NOMO-1 treated with DMSO at 0.1 percent for 48 hours (cell line): ENCODE measurements around the gene TSC22D2.

Source experiments
- DNase-seq: peaks from one replicate; lab custom pipeline; 2025; ENCODE audit not compliant: unreplicated experiment; lab: John Stamatoyannopoulos, UW

TSC22D2 gene

GRCh38 chr3:150411106-150411460 lies 3.0 kb downstream of the TSC22D2 start:
- no peak for DNase-seq

- no peak for DNase-seq
Measured at GRCh38 chr3:150411546-150411945, 3.4 kb downstream of the TSC22D2 start.

GRCh38 chr3:150411976-150412375 lies 3.9 kb downstream of the TSC22D2 start:
- peak; percentile 51 for DNase-seq

- peak; percentile 65 for DNase-seq
Measured at GRCh38 chr3:150412561-150413231, 4.6 kb downstream of the TSC22D2 start.

- no peak for DNase-seq
Measured at GRCh38 chr3:150414258-150414657, 6.2 kb downstream of the TSC22D2 start.

- no peak for DNase-seq
Measured at GRCh38 chr3:150414959-150415358, 6.9 kb downstream of the TSC22D2 start.

- DNase-seq: no peak
Measured at GRCh38 chr3:150419076-150419868, 11.2 kb downstream of the TSC22D2 start.

- DNase-seq: no peak
Measured at GRCh38 chr3:150419959-150420358, 11.9 kb downstream of the TSC22D2 start.

GRCh38 chr3:150421256-150421655 lies 13.2 kb downstream of the TSC22D2 start:
- no peak for DNase-seq

GRCh38 chr3:150421799-150422548 lies 13.9 kb downstream of the TSC22D2 start:
- DNase-seq: no peak

- DNase-seq: no peak
Measured at GRCh38 chr3:150422907-150423306, 14.8 kb downstream of the TSC22D2 start.

GRCh38 chr3:150423761-150424160 lies 15.7 kb downstream of the TSC22D2 start:
- no peak for DNase-seq

GRCh38 chr3:150426292-150426691 lies 18.2 kb downstream of the TSC22D2 start:
- no peak for DNase-seq

GRCh38 chr3:150428562-150428961 lies 20.5 kb downstream of the TSC22D2 start:
- DNase-seq: no peak

GRCh38 chr3:150429767-150430671 lies 21.9 kb downstream of the TSC22D2 start:
- DNase-seq: no peak

GRCh38 chr3:150433347-150433746 lies 25.2 kb downstream of the TSC22D2 start:
- DNase-seq: no peak

GRCh38 chr3:150434234-150434633 lies 26.1 kb downstream of the TSC22D2 start:
- DNase-seq: no peak

GRCh38 chr3:150436161-150436560 lies 28.1 kb downstream of the TSC22D2 start:
- no peak for DNase-seq

GRCh38 chr3:150439657-150440056 lies 31.6 kb downstream of the TSC22D2 start:
- DNase-seq: no peak

- no peak for DNase-seq
Measured at GRCh38 chr3:150443331-150443741, 35.2 kb downstream of the TSC22D2 start.

- DNase-seq: no peak
Measured at GRCh38 chr3:150444371-150444770, 36.3 kb downstream of the TSC22D2 start.
